Measurements from ENCODE around the gene C5orf58.

C5orf58 gene

DNA sequence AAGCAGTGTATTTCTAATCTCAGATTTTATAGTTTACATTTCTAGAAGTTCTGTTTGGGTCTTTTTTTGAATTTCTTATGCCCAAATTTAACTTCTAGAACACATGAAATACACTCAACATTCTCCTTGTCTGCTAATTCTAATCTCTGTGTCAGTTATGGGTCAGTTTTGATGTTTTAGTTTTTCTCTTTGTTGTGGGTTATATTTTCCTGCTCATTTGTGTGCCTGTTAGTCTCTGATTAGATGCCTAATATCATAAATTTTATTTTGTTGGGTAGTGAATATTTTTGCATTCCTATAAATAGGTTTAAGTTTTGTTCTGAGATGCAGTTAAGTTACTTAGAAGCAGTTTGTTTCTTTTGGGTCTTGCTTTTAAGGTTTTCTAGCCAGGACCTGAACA lies 52.4 kb downstream of the C5orf58 start:
- DNase-seq = no peak

DNA sequence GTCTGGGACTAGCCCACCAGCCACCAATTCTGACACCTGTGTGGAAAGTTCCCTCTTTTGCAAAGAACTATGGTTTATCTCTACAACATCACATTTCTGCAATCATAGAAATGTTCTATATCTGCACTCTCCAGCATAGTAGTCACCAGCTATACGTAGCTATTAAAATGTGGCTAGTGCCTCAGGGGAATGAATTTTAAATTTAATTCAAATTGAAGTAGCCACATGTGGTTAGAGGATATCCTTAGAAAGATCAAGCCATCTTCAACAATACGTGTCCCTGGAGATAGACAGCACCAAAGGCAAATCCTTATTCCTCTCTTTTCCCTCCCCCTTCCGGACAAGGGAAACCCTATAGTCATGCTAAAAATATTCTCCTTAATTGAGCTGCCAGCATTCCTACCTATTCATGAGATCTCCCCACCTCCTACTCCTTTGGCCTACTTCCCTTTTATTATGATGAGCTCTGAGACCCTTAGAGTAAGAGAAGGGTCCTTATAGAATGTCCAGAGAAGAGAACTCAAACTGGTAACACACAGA lies 53.7 kb downstream of the C5orf58 start:
- DNase-seq = no peak

DNA sequence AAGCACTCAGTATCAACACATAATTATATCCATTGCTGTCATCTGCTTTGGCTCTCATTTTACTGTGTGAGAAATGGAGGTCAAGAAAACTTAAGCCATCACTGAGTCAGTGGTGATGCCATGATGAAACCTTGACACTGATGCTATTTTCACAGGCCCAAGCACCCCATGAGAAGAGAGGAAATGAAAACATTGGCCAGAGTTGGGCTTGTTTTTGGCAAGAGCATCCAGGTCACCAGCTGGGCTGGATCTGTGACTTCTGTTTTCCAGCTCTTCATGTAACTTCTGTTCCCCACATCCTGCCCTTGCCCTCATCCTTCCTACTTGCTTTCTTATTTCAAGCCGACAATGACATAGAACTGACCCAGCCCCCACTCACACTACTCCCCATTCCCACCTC lies 54.7 kb downstream of the C5orf58 start:
- peak; percentile 25 for DNase-seq

DNA sequence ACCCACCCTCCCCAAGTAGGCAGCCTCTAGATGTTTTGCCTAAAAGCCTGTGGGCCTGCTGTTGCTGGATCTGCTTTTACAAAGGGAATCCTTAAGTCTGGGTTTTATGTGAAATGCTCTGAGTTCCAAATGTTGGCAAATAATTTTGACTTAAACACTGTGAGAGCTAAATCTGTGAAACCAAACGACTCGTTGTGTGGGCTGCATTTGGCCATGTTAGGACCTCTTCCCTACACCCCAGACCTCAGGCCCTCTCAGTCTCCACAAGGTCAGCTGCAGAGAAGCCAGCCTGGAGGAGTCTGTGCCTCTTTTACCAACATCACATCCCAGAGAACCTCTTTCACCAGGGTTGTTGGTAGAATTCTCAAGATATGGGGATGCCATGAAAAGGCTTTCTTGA lies 55.4 kb downstream of the C5orf58 start:
- no peak for DNase-seq

DNA sequence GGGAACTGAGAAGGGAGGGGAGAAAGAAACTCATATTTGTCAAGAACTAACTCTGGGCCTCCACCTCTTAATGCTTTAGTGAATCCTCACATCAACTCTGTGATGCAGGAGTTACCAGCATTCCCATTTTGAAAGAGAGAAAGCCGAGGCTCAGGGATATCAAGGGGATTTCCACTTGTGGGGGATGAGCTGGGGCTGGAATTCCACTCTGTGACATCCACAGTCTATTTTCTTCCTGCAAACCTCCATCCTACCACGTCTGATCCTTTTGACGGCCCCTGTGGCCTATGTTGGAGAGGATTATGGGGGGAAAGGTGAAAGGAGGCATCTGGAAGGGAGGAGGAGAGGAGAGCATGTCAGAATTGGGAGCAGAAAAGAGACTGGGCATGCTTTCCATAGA lies 55.8 kb downstream of the C5orf58 start:
- no peak for DNase-seq

DNA sequence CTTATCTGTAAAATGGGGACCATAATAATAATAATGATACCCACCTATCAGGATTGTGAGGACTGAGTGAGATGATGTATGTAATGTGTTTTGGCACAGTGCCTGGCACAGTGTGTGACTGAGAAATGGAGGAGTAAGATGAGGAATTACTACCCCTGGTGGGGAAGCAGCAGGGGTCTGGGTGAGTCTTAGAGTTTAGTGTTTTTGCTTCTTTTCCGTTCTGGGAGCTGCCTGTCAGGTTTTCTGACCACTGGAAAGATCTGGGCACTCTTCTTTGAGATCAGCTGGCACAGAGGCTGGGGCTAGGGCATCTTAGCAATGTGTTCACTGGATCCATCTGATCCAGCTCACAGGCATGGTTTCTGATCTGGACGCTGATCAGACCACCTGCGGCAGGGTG lies 56.3 kb downstream of the C5orf58 start:
- DNase-seq = no peak

DNA sequence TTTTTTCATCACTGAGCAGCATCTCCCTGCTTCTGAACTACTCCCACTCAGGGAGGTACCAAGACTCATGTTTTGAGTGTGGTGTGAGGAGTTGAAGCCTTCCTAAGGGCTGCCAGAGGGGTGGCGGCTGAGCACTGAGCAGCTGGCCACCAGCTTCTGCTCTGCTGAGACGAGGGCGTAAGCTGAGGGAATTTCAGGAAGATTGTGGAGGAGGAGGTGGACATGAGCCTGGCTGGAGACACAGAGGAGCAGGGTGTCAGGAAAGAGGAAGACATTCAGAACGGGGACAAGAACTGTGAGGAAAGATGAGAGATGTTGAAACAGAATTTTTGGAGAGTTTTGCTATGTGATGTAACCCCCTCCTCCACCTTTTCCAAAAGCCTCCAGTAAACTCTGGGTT lies 57.0 kb downstream of the C5orf58 start:
- peak; percentile 29 for DNase-seq

DNA sequence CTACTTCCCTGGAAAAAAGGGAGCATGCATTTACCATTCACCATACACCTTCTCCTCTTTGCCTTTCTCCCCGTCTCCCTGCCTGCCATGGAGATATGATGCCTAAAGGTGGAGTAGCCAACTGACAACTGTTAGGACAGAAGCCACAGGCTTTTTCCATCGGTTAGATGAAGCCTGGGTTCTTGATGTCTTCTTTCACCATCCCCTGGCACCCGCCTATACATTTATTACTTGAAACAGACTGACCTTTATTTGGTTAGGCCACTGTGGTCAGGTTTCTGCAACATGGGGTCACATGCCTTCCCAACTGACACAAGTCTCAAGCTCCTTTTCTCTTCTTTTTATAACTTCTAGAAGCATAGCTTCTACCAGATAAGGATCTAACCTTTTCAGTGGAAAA lies 57.7 kb downstream of the C5orf58 start:
- DNase-seq = peak; percentile 93

DNA sequence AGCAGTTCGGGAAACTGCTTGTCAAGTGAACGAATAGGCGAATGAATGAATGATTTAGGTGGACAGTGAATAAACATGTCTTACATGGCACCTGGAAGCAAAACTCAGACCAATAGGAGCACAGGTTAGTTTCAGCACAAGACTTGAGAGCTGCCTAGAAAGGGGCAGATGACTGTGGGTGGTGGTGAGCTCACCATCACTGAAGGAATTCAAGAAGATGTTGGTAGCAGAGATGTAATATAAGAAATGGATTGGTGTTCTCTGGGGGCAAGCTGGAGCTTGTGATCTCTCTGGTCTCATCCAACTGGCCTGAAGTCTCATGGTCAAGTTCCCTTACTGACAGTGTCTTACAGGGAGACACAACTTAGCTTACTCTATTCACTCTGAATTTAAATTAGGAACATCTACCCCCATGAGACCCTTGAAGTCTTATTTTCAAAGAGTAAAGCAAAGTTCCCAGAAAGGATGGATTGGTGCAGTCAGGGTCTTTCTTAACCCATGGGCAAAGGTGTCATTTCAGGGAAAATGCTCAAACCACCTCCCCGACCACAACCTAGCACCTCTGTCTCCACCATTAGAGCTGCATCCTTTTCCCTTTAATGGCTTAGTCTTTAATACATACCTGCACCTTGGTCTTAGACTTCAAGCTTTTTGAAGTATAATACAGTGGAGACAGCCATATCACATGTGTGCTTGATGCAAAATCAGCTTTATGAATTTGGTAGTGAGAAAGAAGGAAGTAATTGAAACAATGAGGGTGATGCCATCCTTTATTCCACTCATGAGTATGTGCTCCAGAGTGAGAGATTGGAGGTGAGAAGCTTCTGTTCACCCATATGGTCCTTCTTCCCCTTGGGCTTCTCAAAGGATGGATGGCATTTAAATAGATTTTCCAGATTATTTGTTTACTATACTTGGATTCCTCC lies 59.7 kb downstream of the C5orf58 start:
- no peak for DNase-seq

DNA sequence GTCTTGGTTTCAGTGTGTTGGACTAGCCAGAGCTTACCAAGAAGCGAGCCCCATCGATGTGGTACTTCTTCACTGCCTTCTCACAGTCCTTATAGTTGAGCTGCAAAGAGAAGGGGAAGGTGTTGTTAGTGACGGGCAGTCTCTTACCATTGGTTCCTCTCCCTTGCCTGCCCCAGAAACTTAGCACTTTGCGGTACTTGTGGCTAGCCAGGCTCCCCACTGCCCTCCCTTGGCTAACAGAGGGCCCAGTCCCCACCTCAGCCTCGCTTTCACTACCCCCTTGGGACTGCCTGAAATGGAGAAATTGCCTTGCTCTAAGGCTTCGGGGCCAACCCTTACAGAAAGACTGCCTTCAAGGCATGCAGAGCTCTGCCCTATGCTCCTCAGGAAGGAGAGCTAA lies 60.5 kb downstream of the C5orf58 start:
- peak; percentile 97 for DNase-seq

DNA sequence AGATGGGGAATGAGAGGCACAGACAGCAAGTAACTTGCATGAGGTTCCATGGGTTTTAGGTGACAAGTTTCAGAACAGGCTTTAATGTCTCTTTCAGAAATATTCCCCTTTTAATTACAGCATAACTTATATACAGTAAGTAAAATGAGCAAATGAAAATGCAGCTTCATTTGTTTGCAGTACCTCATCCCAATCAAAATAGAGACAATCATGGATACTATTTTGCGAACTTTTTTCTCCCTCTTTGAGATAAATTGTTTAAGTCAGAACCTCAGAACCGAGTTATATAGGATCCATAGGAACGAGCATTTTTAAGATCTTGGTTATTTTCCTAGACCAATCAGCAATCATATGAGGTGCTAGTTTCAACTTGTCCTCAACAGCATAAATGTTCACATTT lies 61.3 kb downstream of the C5orf58 start:
- no peak for DNase-seq

DNA sequence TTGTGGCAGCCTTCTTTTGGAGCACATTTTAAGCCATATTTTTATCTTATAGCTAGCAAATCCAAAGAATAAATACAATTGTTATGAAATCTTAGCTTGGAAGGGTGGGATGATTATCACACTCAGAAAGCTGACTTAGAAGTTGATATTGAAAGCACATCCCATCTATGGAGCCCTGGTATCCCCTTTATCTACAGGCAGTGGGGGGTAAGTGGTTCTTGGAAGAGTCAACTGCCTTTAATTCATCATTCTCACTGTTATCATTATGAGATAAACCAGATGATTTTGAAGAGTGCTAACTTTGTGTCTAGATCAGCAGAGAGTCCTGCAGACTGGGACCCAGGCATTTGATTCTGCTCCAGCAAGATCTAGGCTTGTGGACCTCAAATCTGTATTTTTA lies 61.8 kb downstream of the C5orf58 start:
- DNase-seq = no peak
